Fibroblast of lung (primary cell): ENCODE data around the gene PER1. TPM values are rescaled to one million over a fixed set of nuclear protein-coding genes. Genes with fewer than 3 reads are reported as not detected.

Experiments
- DNase-seq, 2 donors: peaks; one replicate each; pipeline versions ENCODE4 v3.0.0 to v3.0.0-alpha.2; 2010; ENCODE audit warnings: low read depth in 2 of 2
- H2AFZ ChIP-seq: 2 replicates; pipeline ENCODE4 v1.5.1; 2012; ENCODE audit warnings: low read length, control low read depth, inconsistent platforms
- H3K27ac ChIP-seq: 2 replicates; pipeline ENCODE4 v1.5.1; 2011; ENCODE audit warnings: low read length, control low read depth; ENCODE audit not compliant: insufficient read depth
- H3K27me3 ChIP-seq: 2 replicates; pipeline ENCODE4 v1.5.1; 2011; ENCODE audit warnings: mild to moderate bottlenecking, low read length; ENCODE audit not compliant: control insufficient read depth, insufficient read depth
- H3K36me3 ChIP-seq: 2 replicates; pipeline ENCODE4 v1.5.1; 2011; ENCODE audit warnings: low read length; ENCODE audit not compliant: control insufficient read depth, insufficient read depth
- H3K4me1 ChIP-seq: 2 replicates; pipeline ENCODE4 v1.5.1; 2011; ENCODE audit warnings: low read length; ENCODE audit not compliant: control insufficient read depth, insufficient read depth; ENCODE audit errors: extremely low read depth
- H3K4me2 ChIP-seq: 2 replicates; pipeline ENCODE4 v1.5.1; 2011; ENCODE audit warnings: low read length, control low read depth; ENCODE audit not compliant: insufficient read depth; ENCODE audit errors: extremely low read depth
- H3K4me3 ChIP-seq, 4 experiments: fragments of 200-600 bp in 1 of 4; sonication (generic) in 1 of 4; replicated peaks in 1 of 4; 2 replicates each; pipeline ENCODE4 v1.5.1; 2011 to 2016; ENCODE audit warnings: low read length in 4 of 4, low read depth in 3 of 4, mild to moderate bottlenecking in 3 of 4, control low read depth in 2 of 4, inconsistent platforms in 1 of 4, mixed read lengths in 1 of 4; ENCODE audit not compliant: insufficient read depth in 1 of 4; ENCODE audit errors: control extremely low read depth in 1 of 4
- H3K79me2 ChIP-seq: 2 replicates; pipeline ENCODE4 v1.5.1; 2012; ENCODE audit warnings: mild to moderate bottlenecking, low read length, inconsistent platforms; ENCODE audit not compliant: control insufficient read depth, insufficient read depth
- H3K9ac ChIP-seq: 2 replicates; pipeline ENCODE4 v1.5.1; 2011; ENCODE audit warnings: mild to moderate bottlenecking, low read length, control low read depth; ENCODE audit not compliant: insufficient read depth
- H3K9me3 ChIP-seq: 2 replicates; pipeline ENCODE4 v1.5.1; 2012; ENCODE audit warnings: low read depth, low read length; ENCODE audit not compliant: control insufficient read depth, insufficient read depth
- H4K20me1 ChIP-seq: 2 replicates; pipeline ENCODE4 v1.5.1; 2011; ENCODE audit warnings: low read length; ENCODE audit not compliant: control insufficient read depth, insufficient read depth; ENCODE audit errors: extremely low read depth
- EZH2 ChIP-seq: IDR thresholded peaks from 2 replicates; pipeline ENCODE4 v1.5.1; 2012; ENCODE audit warnings: low read length, control low read depth, mild to moderate bottlenecking; ENCODE audit errors: missing control alignments
- polyA plus RNA-seq, 2 donors: library from polyadenylated mRNA; depleted of rRNA in 1 of 2; stranded (reverse) in 1 of 2; unstranded in 1 of 2; fragments of >200 nt; gene quantifications; 2 replicates each; pipeline ENCODE4 v1.2.1, GENCODE V29; 2011 to 2012; ENCODE audit warnings: missing spikeins in 1 of 2
- total RNA-seq: library from RNA; depleted of rRNA; stranded (reverse); fragments of >200 nt; gene quantifications from 2 replicates; pipeline ENCODE4 v1.2.1, GENCODE V29; 2014
- TF ChIP-seq, protein P1 (sequence below), 2 donors: IDR thresholded peaks in 1 of 2; conservative IDR thresholded peaks in 1 of 2; 1 replicate in 1 of 2; 2 replicates in 1 of 2; pipeline ENCODE4 v1.5.1; 2011 to 2012; ENCODE audit warnings: low read length in 2 of 2, control low read depth in 1 of 2, inconsistent platforms in 1 of 2, low read depth in 1 of 2, mild to moderate bottlenecking in 1 of 2

Gene PER1
- total and polyA plus RNA-seq, 2 donors (not counting 1 experiment from before 2014, with no cell fraction given): 2.5 to 6.9 TPM

DNA sequence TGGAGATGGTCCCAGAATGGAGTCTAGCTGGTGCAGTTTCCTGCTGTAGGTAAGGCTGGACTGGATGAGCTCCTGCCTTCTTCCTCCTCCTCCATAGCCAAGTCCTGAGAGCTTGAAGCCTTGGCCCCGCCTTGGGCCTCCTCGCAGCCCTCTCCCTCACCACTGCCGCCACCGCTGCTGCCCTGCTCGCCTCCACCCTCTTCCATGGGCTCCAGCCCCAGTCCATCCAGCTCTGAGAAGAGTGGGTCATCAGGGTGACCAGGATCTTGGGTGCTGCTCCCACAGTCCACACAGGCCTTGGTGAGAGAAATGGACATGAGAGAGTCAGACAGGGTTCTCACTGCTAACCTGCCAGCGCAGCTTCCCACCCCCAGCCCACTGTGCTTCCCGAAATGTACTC lies 11.2 kb downstream of the PER1 start:
- no peak for DNase-seq
- TF ChIP-seq, protein P1, sequence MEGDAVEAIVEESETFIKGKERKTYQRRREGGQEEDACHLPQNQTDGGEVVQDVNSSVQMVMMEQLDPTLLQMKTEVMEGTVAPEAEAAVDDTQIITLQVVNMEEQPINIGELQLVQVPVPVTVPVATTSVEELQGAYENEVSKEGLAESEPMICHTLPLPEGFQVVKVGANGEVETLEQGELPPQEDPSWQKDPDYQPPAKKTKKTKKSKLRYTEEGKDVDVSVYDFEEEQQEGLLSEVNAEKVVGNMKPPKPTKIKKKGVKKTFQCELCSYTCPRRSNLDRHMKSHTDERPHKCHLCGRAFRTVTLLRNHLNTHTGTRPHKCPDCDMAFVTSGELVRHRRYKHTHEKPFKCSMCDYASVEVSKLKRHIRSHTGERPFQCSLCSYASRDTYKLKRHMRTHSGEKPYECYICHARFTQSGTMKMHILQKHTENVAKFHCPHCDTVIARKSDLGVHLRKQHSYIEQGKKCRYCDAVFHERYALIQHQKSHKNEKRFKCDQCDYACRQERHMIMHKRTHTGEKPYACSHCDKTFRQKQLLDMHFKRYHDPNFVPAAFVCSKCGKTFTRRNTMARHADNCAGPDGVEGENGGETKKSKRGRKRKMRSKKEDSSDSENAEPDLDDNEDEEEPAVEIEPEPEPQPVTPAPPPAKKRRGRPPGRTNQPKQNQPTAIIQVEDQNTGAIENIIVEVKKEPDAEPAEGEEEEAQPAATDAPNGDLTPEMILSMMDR (conservative IDR thresholded peaks at IDR 0.05 in 1 of 2, IDR thresholded peaks at IDR 0.05 in 1 of 2; ENCODE audit: low read depth in 1 of 2, low read length in 2 of 2): no peak
- TF ChIP-seq EZH2: no peak

DNA sequence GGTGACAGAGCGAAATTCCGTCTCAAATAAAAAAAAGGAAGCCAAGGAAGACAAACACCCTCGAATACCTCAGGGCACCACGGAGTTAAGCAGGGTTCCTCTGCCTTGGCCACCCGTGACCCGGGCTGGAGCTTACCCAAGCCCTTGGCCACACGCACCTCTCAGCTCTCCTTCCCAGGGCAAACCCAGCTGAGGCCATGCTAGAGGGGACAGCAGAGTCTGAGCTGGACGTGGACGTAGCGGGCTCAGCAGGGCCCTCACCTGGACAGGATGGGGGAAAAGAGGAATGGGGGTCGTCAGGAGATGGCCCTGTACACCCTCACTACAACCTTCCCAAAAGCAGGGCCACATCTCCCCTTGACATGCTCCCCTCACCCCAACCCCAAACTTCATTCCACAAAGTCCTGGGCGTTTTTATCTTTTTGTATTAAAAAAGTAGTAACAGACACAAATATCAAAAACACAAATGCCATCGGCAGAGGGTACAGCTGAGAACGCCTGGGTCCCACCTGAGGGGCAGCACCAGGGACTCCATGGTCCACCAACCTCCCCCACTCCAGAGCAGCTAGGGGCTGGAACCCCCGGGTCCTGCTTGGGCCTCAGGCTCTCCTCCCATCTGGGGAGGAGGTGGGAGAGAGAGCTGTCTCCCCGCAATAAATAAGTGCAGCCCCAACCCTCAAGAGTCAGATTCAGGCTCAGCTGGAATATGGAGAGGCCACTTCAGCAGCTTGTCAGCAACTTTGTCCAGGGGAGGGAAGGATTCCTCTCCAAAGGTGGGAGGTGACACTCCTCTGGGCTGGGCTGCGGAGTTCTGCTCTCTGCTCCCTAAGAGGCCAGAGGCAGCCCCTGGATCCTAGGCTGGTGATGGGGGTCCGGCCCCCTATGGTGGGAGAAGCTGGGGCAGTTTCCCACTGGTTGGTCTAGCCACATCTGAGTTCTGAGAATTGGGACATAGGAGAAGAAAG lies 11.9 kb downstream of the PER1 start:
- Histone ChIP-seq H3K4me3 (no peak overlapping the region), H3K79me2 (no peaks in the 10 kb centered on the region), H3K9me3 (no peaks in the 10 kb centered on the region), H3K36me3 (peaks cover 19% of the 10 kb centered on the region), H3K4me1 (peaks cover 8% of the 10 kb centered on the region), H3K4me2 (no peak overlapping the region), H2AFZ (no peak overlapping the region), H4K20me1 (no peaks in the 10 kb centered on the region), H3K27ac (no peak overlapping the region), H3K9ac (no peak overlapping the region), H3K27me3 (no peaks in the 10 kb centered on the region)
- TF ChIP-seq EZH2: no peak
- TF ChIP-seq, protein P1 (conservative IDR thresholded peaks at IDR 0.05 in 1 of 2, IDR thresholded peaks at IDR 0.05 in 1 of 2; ENCODE audit: low read depth in 1 of 2, low read length in 2 of 2): no peak
- DNase-seq: no peak

More for the DNA sequence above, 11.2 kb downstream of the PER1 start:
- no peak overlapping the region for H3K4me3 ChIP-seq
- no peaks in the 10 kb centered on the region for H3K27me3 ChIP-seq
- no peaks in the 10 kb centered on the region for H4K20me1 ChIP-seq
- H2AFZ ChIP-seq: no peak overlapping the region
- peaks cover 21% of the 10 kb centered on the region for H3K36me3 ChIP-seq
- peaks cover 8% of the 10 kb centered on the region for H3K4me1 ChIP-seq
- no peak overlapping the region for H3K9ac ChIP-seq
- no peaks in the 10 kb centered on the region for H3K79me2 ChIP-seq
- no peaks in the 10 kb centered on the region for H3K9me3 ChIP-seq
- H3K27ac ChIP-seq: no peak overlapping the region
- no peak overlapping the region for H3K4me2 ChIP-seq

- peak overlapping the region; percentile 75 for H3K4me2 ChIP-seq
- no peaks in the 10 kb centered on the region for H3K79me2 ChIP-seq
- peaks cover 8% of the 10 kb centered on the region for H3K4me1 ChIP-seq
- H3K4me3 ChIP-seq: peak overlapping the region; percentile 46 to 65 (median 52)
- peak overlapping the region; percentile 89 for H3K27ac ChIP-seq
- H2AFZ ChIP-seq: peak overlapping the region; percentile 57
- no peaks in the 10 kb centered on the region for H4K20me1 ChIP-seq
- peaks cover 16% of the 10 kb centered on the region for H3K36me3 ChIP-seq
- no peak for TF ChIP-seq EZH2
- TF ChIP-seq, protein P1 (conservative IDR thresholded peaks at IDR 0.05 in 1 of 2, IDR thresholded peaks at IDR 0.05 in 1 of 2; ENCODE audit: low read depth in 1 of 2, low read length in 2 of 2): peak; percentile 80 to 83
- peak; percentile 94 to 98 for DNase-seq
- H3K9ac ChIP-seq: peak overlapping the region; percentile 33
- H3K27me3 ChIP-seq: no peaks in the 10 kb centered on the region
- no peaks in the 10 kb centered on the region for H3K9me3 ChIP-seq
These were observed 13.4 kb downstream of the PER1 start for GRCh38 chr17:8138672-8139371.
